ENCODE data around the gene POLR2I. TPM values are rescaled to one million over a fixed set of nuclear protein-coding genes. Genes with fewer than 3 reads are reported as not detected.

Gene POLR2I
- polyA plus RNA-seq, 1 of the 3 experiments (the other 2 are of a cell fraction) = 140 TPM

DNA sequence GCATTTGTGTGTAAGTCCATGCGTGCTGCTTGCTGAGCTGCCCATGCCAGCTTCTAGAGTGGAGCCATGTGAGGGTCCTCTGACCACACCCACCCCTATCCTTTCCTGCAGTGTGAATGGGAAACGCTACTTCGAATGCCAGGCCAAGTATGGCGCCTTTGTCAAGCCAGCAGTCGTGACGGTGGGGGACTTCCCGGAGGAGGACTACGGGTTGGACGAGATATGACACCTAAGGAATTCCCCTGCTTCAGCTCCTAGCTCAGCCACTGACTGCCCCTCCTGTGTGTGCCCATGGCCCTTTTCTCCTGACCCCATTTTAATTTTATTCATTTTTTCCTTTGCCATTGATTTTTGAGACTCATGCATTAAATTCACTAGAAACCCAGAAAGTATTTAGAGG, 10.9 kb upstream of the POLR2I start:
- peaks cover 27% of the 10 kb centered on the region for H3F3A ChIP-seq (replicated peaks; ENCODE audit: insufficient read depth)
- H3K79me2 ChIP-seq (ENCODE audit: insufficient read depth) = no peaks in the 10 kb centered on the region
- CTCF ChIA-PET = interaction anchor here (1.5 to 5.0 kb wide), 2 partner anchors 12 to 43 kb away, joined by 4 to 63 read pairs; no protein-coding TSS in a partner anchor
- 83% methylated on average over 8 of the region's 9 CpGs for WGBS (ENCODE audit: low lambda C conversion rate)
- no peak overlapping the region for H3K9ac ChIP-seq
- H3K27me3 ChIP-seq (ENCODE audit: insufficient read depth) = no peaks in the 10 kb centered on the region
- no peaks in the 10 kb centered on the region for H3K9me2 ChIP-seq
- H3K27ac ChIP-seq (ENCODE audit: low read depth in 2 of 2, low read length in 1 of 2) = no peak overlapping the region
- peaks cover 0 to 3% of the 10 kb centered on the region in 2 experiments; a peak in 1 of 4 replicates for H3K4me1 ChIP-seq (ENCODE audit: control insufficient read depth in 1 of 2, insufficient read depth in 2 of 2, low read depth in 1 of 2, low read length in 1 of 2)
- H3K36me3 ChIP-seq (replicated peaks in 1 of 2; ENCODE audit: control insufficient read depth in 1 of 2, insufficient read depth in 2 of 2, low read length in 1 of 2) = peaks cover 7 to 10% of the 10 kb centered on the region in 2 experiments
- H3K4me2 ChIP-seq = no peak overlapping the region
- no peaks in the 10 kb centered on the region for H3K9me3 ChIP-seq
- H3K4me3 ChIP-seq (ENCODE audit: low read depth in 2 of 2, low read length in 1 of 2) = no peak overlapping the region
- H4K20me1 ChIP-seq (ENCODE audit: insufficient read depth) = no peaks in the 10 kb centered on the region
- POLR2A ChIA-PET = interaction anchor here (1.8 kb wide), 1 partner anchor 11 kb away, joined by 5 read pairs; the partner anchor contains the start of genes POLR2I and TBCB
- TF ChIP-seq GATA2 (CRISPR knock-in tag; IDR thresholded peaks at IDR 0.05) (no peak), IRF3 (IDR thresholded peaks at IDR 0.05; ENCODE audit: low read depth, low read length) (no peak), MEF2A (IDR thresholded peaks at IDR 0.05; ENCODE audit: borderline replicate concordance, low read depth) (no peak), PBX3 (IDR thresholded peaks at IDR 0.05) (no peak)
- no peak overlapping the region for H2AFZ ChIP-seq (ENCODE audit: low read depth)
- DNase-seq = peak; percentile 3

DNA sequence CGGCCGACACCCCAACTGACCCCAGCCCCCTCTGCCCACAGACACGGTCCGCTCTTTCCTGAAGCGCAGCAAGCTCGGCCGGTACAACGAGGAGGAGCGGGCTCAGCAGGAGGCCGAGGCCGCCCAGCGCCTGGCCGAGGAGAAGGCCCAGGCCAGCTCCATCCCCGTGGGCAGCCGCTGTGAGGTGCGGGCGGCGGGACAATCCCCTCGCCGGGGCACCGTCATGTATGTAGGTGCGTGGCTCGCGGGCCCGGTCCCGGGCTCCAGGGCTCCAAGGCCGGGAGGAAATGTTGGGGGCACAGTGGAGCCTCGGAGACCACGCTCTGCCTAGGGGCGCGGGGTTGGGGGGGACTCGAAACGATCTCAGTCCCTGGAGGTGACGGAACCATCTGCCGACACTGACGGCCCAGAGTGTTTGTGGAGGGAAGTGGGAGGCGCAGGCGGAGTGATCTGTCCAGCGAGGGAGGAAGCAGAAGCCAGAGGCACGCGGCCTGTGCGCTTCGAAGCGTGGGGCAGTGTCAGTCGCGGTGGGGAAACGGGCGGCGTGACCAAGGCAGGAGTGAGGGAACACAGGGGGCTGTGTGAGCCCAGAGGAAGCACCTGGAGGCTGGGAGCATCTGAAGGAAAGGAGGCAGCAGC, 6.9 kb upstream of the POLR2I start:
- no peak overlapping the region for H3K9ac ChIP-seq
- H3K27ac ChIP-seq (ENCODE audit: low read depth in 2 of 2, low read length in 1 of 2) = no peak overlapping the region
- H2AFZ ChIP-seq (ENCODE audit: low read depth) = no peak overlapping the region
- peaks cover 19 to 34% of the 10 kb centered on the region in 2 experiments for H3K36me3 ChIP-seq (replicated peaks in 1 of 2; ENCODE audit: control insufficient read depth in 1 of 2, insufficient read depth in 2 of 2, low read length in 1 of 2)
- peaks cover 6% of the 10 kb centered on the region for H3F3A ChIP-seq (replicated peaks; ENCODE audit: insufficient read depth)
- H3K4me2 ChIP-seq = no peak overlapping the region
- ChIA-PET POLR2A (no interaction called here), CTCF (no interaction called here)
- TF ChIP-seq YY1 (IDR thresholded peaks at IDR 0.05; ENCODE audit: low read depth) = no peak
- TF ChIP-seq, protein P1, sequence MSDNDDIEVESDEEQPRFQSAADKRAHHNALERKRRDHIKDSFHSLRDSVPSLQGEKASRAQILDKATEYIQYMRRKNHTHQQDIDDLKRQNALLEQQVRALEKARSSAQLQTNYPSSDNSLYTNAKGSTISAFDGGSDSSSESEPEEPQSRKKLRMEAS (IDR thresholded peaks at IDR 0.05; ENCODE audit: low read depth) = no peak
- TF ChIP-seq, protein P2, sequence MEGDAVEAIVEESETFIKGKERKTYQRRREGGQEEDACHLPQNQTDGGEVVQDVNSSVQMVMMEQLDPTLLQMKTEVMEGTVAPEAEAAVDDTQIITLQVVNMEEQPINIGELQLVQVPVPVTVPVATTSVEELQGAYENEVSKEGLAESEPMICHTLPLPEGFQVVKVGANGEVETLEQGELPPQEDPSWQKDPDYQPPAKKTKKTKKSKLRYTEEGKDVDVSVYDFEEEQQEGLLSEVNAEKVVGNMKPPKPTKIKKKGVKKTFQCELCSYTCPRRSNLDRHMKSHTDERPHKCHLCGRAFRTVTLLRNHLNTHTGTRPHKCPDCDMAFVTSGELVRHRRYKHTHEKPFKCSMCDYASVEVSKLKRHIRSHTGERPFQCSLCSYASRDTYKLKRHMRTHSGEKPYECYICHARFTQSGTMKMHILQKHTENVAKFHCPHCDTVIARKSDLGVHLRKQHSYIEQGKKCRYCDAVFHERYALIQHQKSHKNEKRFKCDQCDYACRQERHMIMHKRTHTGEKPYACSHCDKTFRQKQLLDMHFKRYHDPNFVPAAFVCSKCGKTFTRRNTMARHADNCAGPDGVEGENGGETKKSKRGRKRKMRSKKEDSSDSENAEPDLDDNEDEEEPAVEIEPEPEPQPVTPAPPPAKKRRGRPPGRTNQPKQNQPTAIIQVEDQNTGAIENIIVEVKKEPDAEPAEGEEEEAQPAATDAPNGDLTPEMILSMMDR (IDR thresholded peaks at IDR 0.05) = no peak
- TF ChIP-seq, protein P3, sequence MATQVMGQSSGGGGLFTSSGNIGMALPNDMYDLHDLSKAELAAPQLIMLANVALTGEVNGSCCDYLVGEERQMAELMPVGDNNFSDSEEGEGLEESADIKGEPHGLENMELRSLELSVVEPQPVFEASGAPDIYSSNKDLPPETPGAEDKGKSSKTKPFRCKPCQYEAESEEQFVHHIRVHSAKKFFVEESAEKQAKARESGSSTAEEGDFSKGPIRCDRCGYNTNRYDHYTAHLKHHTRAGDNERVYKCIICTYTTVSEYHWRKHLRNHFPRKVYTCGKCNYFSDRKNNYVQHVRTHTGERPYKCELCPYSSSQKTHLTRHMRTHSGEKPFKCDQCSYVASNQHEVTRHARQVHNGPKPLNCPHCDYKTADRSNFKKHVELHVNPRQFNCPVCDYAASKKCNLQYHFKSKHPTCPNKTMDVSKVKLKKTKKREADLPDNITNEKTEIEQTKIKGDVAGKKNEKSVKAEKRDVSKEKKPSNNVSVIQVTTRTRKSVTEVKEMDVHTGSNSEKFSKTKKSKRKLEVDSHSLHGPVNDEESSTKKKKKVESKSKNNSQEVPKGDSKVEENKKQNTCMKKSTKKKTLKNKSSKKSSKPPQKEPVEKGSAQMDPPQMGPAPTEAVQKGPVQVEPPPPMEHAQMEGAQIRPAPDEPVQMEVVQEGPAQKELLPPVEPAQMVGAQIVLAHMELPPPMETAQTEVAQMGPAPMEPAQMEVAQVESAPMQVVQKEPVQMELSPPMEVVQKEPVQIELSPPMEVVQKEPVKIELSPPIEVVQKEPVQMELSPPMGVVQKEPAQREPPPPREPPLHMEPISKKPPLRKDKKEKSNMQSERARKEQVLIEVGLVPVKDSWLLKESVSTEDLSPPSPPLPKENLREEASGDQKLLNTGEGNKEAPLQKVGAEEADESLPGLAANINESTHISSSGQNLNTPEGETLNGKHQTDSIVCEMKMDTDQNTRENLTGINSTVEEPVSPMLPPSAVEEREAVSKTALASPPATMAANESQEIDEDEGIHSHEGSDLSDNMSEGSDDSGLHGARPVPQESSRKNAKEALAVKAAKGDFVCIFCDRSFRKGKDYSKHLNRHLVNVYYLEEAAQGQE (IDR thresholded peaks at IDR 0.05; ENCODE audit: low read depth, low read length) = no peak
- TF ChIP-seq PBX3 (IDR thresholded peaks at IDR 0.05) = no peak
- no peak for TF ChIP-seq ZBTB33 (IDR thresholded peaks at IDR 0.05; ENCODE audit: borderline replicate concordance, low read depth)
- TF ChIP-seq TCF12 (IDR thresholded peaks at IDR 0.05) = no peak
- no peak for TF ChIP-seq RAD21 (IDR thresholded peaks at IDR 0.05; ENCODE audit: low read length)
- no peak for TF ChIP-seq IRF3 (IDR thresholded peaks at IDR 0.05; ENCODE audit: low read depth, low read length)
- no peaks in the 10 kb centered on the region for H4K20me1 ChIP-seq (ENCODE audit: insufficient read depth)
- H3K9me2 ChIP-seq = no peaks in the 10 kb centered on the region
- peak; percentile 16 for DNase-seq
- 93% methylated on average over 43 of the region's 49 CpGs for whole genome bisulfite sequencing (ENCODE audit: low lambda C conversion rate)
- H3K9me3 ChIP-seq = no peaks in the 10 kb centered on the region
- H3K4me1 ChIP-seq (ENCODE audit: control insufficient read depth in 1 of 2, insufficient read depth in 2 of 2, low read depth in 1 of 2, low read length in 1 of 2) = peaks cover under 1 to 2% of the 10 kb centered on the region in 2 experiments; a peak in 1 of 4 replicates
- no peaks in the 10 kb centered on the region for H3K27me3 ChIP-seq (ENCODE audit: insufficient read depth)
- peaks cover 25% of the 10 kb centered on the region; the same call in 1 of the 2 replicates for H3K79me2 ChIP-seq (ENCODE audit: insufficient read depth)
- no peak overlapping the region for H3K4me3 ChIP-seq (ENCODE audit: low read depth in 2 of 2, low read length in 1 of 2)

Data from SK-N-SH (cell line).